Chondrocyte (in vitro differentiated cells): ENCODE results near the gene CFAP74. TPM values are rescaled to one million over a fixed set of nuclear protein-coding genes. Genes with fewer than 3 reads are reported as not detected.

ENCODE experiments used
- DNase-seq: peaks from one replicate; pipeline ENCODE4 v3.0.0; 2021; ENCODE audit warnings: mixed read lengths, low spot score
- H3K27ac Mint-ChIP-seq: one replicate; pipeline ENCODE4 v1.8.0; 2021; ENCODE audit warnings: mild to moderate bottlenecking, moderate library complexity, mixed read lengths; ENCODE audit not compliant: unreplicated experiment
- H3K27me3 Mint-ChIP-seq: 2 replicates; pipeline ENCODE4 v1.8.0; 2021; ENCODE audit warnings: low read depth, mixed read lengths
- H3K36me3 Mint-ChIP-seq: 2 replicates; pipeline ENCODE4 v1.8.0; 2021; ENCODE audit warnings: low read depth, mixed read lengths
- H3K4me1 Mint-ChIP-seq: 2 replicates; pipeline ENCODE4 v1.8.0; 2021; ENCODE audit warnings: low read depth, mild to moderate bottlenecking, mixed read lengths
- H3K4me3 Mint-ChIP-seq: one replicate; pipeline ENCODE4 v1.8.0; 2021; ENCODE audit warnings: mild to moderate bottlenecking, moderate library complexity, mixed read lengths; ENCODE audit not compliant: unreplicated experiment
- H3K9me3 Mint-ChIP-seq: 2 replicates; pipeline ENCODE4 v1.8.0; 2021; ENCODE audit warnings: low read depth, mixed read lengths
- CTCF ChIP-seq: fragments of 200-600 bp; sonication (generic); IDR thresholded peaks from 2 replicates; pipeline ENCODE4 v1.5.0; 2021; ENCODE audit warnings: antibody characterized with exemption, mild to moderate bottlenecking, moderate library complexity
- total RNA-seq: library from RNA; stranded (reverse); gene quantifications from 3 replicates; pipeline ENCODE4 v1.2.1, GENCODE V29; 2021

The CFAP74 gene
- total RNA-seq, 1 donor from 2014 or later: not detected

GRCh38 chr1:2050461-2050792 lies 46.8 kb upstream of the CFAP74 start:
- Mint-ChIP-seq H3K27ac (no peak overlapping the region), H3K4me3 (no peak overlapping the region), H3K4me1 (peaks cover 4% of the 10 kb centered on the region), H3K27me3 (peaks cover 30% of the 10 kb centered on the region), H3K36me3 (no peaks in the 10 kb centered on the region), H3K9me3 (no peaks in the 10 kb centered on the region)
- no peak for TF ChIP-seq CTCF
- no peak for DNase-seq

GRCh38 chr1:2049718-2050431 lies 46.3 kb upstream of the CFAP74 start, which contains the start of gene PRKCZ:
TSS of gene PRKCZ (plus strand) at chr1:2050411. CDS start at chr1:2050631, 220 bp downstream.
- H3K27ac Mint-ChIP-seq: no peak within 1 kb of the TSS
- H3K27me3 Mint-ChIP-seq: peaks cover 30% of the 10 kb centered on the region
- DNase-seq: no peak
- TF ChIP-seq CTCF: no peak
- no peaks in the 10 kb centered on the region for H3K36me3 Mint-ChIP-seq
- H3K4me3 Mint-ChIP-seq: peak within 1 kb of the TSS; percentile 53
- peaks cover 4% of the 10 kb centered on the region for H3K4me1 Mint-ChIP-seq
- H3K9me3 Mint-ChIP-seq: no peaks in the 10 kb centered on the region

- peaks cover 4% of the 10 kb centered on the region for H3K4me1 Mint-ChIP-seq
- H3K9me3 Mint-ChIP-seq: no peaks in the 10 kb centered on the region
- DNase-seq: no peak
- no peaks in the 10 kb centered on the region for H3K36me3 Mint-ChIP-seq
- H3K4me3 Mint-ChIP-seq: peak overlapping the region; percentile 53
- peaks cover 30% of the 10 kb centered on the region for H3K27me3 Mint-ChIP-seq
- TF ChIP-seq CTCF: peak; percentile 57
- H3K27ac Mint-ChIP-seq: no peak overlapping the region
Measured at GRCh38 chr1:2049225-2049717, 45.7 kb upstream of the CFAP74 start.

GRCh38 chr1:2047749-2048729 lies 44.5 kb upstream of the CFAP74 start:
- no peaks in the 10 kb centered on the region for H3K9me3 Mint-ChIP-seq
- H3K36me3 Mint-ChIP-seq: no peaks in the 10 kb centered on the region
- no peak overlapping the region for H3K27ac Mint-ChIP-seq
- no peak overlapping the region for H3K4me3 Mint-ChIP-seq
- peaks cover 4% of the 10 kb centered on the region for H3K4me1 Mint-ChIP-seq
- H3K27me3 Mint-ChIP-seq: peaks cover 34% of the 10 kb centered on the region
- TF ChIP-seq CTCF: no peak
- DNase-seq: no peak
